GM18868 (cell line): Measurements from ENCODE around the gene MYADM.

ENCODE experiments used
- ATAC-seq: cut with Tn5 transposase; IDR thresholded peaks from one replicate; pipeline ENCODE4 v1.9.1; 2021; ENCODE audit warnings: mild to moderate bottlenecking, moderate library complexity; ENCODE audit not compliant: unreplicated experiment

The MYADM gene

DNA sequence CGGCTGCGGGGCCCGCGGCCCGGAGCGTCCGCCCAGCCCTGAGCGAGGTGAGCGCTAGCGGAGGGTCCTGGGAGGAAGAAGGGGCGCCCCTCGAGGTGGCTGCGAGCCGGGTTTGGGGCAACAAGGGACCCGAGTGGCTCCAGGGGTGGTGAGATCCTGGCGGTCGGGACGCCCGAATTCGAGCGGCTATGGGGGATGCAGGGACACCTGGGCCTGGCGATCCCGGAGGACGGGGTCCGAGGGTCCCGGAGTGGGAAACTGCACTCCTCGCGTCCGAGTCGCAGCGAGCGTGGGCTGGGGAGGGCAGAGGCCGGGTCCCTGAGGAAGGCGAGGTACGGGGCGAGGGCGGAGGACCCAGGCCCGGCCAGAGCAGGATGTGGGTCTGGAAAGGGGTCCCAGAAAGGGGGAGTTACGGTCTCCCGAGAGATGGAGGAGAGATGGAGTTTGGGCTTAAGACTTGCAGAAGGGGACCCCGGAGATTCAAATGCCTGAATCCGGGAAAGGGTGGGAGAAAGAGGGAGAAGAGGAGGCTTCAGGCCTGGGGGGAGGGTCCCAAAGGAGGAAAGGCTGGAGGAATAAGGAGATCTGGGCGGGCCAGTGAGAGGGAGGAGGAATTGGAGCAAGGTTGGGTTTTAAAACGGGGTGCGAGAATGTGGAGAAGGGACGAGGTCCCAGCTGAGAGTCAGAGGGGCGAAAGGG is 41.9 kb downstream of the MYADM start:
- ATAC-seq, result no peak

DNA sequence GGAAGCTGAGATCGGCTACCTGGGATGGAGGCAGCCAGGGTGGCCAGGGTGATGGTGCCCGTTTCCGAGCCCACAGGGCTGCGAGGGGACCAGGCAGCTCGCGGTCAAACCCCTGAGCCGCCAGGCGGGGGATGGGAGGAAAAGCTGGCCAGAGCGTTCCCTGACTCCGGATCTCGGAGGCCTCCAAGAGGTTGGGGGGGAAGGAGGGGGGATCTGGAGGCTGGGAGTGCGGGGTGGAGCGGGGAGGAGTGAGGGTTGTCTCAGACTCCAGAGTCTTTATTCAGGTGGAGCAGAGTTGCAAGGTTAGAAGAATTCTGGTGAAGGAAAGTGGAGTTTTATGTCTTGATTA is 42.5 kb downstream of the MYADM start:
- no peak for ATAC-seq

DNA sequence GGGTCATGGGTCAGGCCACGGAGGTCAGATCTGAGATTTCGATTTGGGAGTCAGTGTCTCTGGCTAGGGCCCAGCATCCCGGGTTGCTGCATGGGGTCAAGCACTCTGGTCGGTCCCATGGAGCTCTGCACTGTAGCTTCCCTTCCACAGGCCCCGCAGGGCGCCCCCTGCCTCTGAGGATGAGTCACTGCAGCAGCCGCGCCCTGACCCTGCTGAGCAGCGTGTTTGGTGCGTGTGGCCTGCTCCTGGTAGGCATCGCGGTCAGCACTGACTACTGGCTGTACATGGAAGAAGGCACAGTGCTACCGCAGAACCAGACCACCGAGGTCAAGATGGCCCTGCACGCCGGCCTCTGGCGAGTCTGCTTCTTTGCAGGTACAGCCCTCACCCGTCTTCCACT is 45.0 kb downstream of the MYADM start:
- ATAC-seq, result no peak

DNA sequence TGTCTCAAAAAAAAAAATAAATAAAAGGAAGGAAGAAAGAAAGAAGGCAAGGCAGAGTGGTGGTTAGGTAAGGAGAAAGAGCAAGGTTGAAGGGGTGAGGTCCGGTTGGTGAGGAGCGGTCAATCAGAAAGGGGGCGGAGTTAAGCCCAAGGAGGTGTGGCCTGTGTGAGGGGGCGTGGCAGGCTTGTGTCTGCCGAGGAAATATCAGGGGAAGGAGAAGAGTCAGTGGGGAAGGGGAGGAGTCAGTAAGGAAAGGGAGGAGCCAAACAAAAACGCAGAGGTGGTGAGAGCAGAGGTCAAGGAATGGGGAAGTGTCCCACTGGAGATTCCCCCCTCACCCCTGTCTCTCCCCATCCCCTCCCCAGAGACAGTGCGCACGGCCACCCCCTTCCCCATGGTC is 47.3 kb downstream of the MYADM start:
- no peak for ATAC-seq

- ATAC-seq, result no peak
These were observed 48.3 kb downstream of the MYADM start for GRCh38 chr19:53916004-53916403.

GRCh38 chr19:53917356-53917755 is 49.7 kb downstream of the MYADM start:
- ATAC-seq, result no peak
